Effector memory CD4-positive, alpha-beta T cell (primary cell): ENCODE measurements around the gene HAT1.
"Not testable (repeated sequence)": the region's sequence is repeated elsewhere in the genome, so short reads cannot be mapped to it uniquely, and the experiment has no call there.

Experiments
- DNase-seq, 3 donors: peaks; one replicate each; pipeline ENCODE4 v3.0.0-alpha.2; 2020
- H3K27ac ChIP-seq: 2 replicates; pipeline ENCODE4 v1.7.0; 2013; ENCODE audit warnings: mild to moderate bottlenecking, low read length, moderate library complexity; ENCODE audit not compliant: insufficient read depth, poor library complexity, severe bottlenecking
- H3K27me3 ChIP-seq: replicated peaks from 2 replicates; pipeline ENCODE4 v1.7.0; 2013; ENCODE audit warnings: mild to moderate bottlenecking, low read length; ENCODE audit not compliant: insufficient read depth, control insufficient read depth, poor library complexity, severe bottlenecking
- H3K36me3 ChIP-seq: 2 replicates; pipeline ENCODE4 v1.7.0; 2013; ENCODE audit warnings: mild to moderate bottlenecking, low read length, moderate library complexity; ENCODE audit not compliant: control insufficient read depth, insufficient read depth
- H3K4me1 ChIP-seq: 2 replicates; pipeline ENCODE4 v1.7.0; 2013; ENCODE audit warnings: low read length, mild to moderate bottlenecking; ENCODE audit not compliant: control insufficient read depth, insufficient read depth, poor library complexity, severe bottlenecking
- H3K4me3 ChIP-seq: 2 replicates; pipeline ENCODE4 v1.7.0; 2013; ENCODE audit warnings: low read length, low read depth, mild to moderate bottlenecking; ENCODE audit not compliant: insufficient read depth, poor library complexity, severe bottlenecking
- H3K9me3 ChIP-seq: 2 replicates; pipeline ENCODE4 v1.7.0; 2013; ENCODE audit warnings: mild to moderate bottlenecking, low read length, moderate library complexity; ENCODE audit not compliant: control insufficient read depth

The HAT1 gene

DNA sequence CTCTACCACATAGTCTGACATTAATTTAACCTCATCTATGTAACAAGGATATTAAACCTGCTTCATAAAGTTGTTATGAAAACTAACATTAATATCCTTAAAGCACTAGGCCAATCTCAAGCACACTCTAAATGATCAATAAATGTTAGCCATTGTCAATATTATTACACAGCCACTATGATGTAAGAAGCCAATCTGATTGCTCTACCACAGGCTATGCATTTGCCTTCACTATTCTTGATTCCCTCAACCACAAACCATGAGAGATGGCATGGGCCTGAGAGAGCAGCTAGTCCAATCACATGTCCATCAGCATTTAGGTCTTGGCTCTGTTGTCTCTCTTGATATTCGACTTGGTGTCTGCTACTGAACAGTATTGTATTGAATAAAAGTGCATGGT, 32.5 kb upstream of the HAT1 start:
- H3K4me3 ChIP-seq, result no peak overlapping the region
- no peaks in the 10 kb centered on the region for H3K9me3 ChIP-seq
- H3K4me1 ChIP-seq, result peaks cover 5% of the 10 kb centered on the region
- H3K36me3 ChIP-seq, result no peaks in the 10 kb centered on the region
- DNase-seq, result no peak
- no peak overlapping the region for H3K27ac ChIP-seq
- no peaks in the 10 kb centered on the region for H3K27me3 ChIP-seq

DNA sequence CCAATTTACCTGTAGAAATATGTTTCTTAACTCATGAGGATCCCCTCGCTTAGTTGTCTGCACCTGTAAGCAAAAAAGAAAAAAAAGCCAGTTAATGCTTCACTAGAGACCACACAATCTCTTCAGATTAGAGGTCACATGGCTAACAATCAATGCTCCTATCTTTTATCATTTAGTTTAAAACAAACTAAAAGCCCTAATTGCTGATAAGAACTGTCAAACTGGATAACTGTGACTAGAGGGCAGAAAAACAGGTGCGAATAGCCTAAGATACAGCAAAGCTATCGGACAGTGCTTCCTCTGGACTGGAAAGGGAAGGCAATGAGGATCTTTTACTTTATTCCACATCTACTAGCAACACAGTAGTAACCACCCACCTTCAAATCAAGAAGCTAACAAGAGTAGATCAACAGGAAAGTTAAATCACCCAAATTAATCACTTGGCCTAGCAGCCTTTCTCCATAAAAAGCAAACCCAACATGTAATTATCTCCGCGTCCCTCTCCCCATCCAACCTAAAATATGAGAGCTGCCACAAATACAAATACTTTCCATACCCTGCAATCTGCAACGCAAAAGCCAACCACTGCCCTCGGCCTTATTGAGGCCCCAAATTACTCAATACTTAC, 29.0 kb upstream of the HAT1 start:
- peak overlapping the region; percentile 73 for H3K27ac ChIP-seq
- H3K4me1 ChIP-seq, result peaks cover 5% of the 10 kb centered on the region
- peak overlapping the region; percentile 99 for H3K4me3 ChIP-seq
- no peaks in the 10 kb centered on the region for H3K27me3 ChIP-seq
- no peaks in the 10 kb centered on the region for H3K9me3 ChIP-seq
- no peak for DNase-seq
- no peaks in the 10 kb centered on the region for H3K36me3 ChIP-seq

DNA sequence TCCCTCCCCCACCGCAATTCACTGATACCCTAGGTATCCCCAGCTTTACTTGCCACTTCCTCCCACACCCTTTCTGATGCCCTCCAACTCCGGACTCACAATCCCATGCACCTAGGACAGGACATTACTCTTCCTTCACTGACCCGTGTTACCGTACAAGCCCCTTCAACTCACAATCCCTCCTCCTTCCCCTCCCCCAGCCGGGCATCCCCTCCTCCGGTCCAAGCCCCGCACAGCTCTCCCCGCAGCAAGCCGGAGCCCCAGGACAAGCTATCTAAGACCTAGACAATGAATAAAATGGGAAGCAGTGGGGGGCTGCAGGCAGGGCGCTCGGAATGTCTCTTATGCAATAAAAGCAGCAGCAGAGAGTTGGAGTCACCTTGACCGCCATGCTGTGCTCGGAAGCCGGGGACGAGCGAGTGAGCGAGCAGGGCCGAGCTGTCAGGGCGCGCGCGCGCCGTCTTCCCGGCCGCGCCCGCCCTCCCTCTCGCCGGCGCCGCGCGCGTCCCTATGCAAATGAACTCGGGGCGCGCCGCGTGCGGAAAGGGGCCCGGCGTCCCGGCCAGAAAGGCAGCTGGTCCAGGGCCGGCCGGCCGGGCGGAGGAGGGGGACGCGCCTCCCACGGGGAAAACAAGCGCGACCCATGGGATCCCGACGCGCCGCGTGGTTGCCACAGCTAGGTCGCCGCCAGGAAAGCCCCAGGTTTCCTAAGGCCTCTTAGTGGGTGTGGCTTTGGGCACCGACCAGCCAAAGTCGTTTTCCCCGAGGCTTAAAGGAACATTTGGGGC, 28.2 kb upstream of the HAT1 start, which contains the start of gene SLC25A12:
TSS of gene SLC25A12 (minus strand) at position 421 of the 788 bp plus-strand sequence. CDS start at position 391, 30 bp downstream.
- peak within 1 kb of the TSS; percentile 99 for H3K4me3 ChIP-seq
- no peaks in the 10 kb centered on the region for H3K9me3 ChIP-seq
- no peaks in the 10 kb centered on the region for H3K36me3 ChIP-seq
- H3K4me1 ChIP-seq, result peaks cover 5% of the 10 kb centered on the region
- DNase-seq, result peak; percentile 19 to 47 (median 42)
- no peaks in the 10 kb centered on the region for H3K27me3 ChIP-seq
- H3K27ac ChIP-seq, result peak within 1 kb of the TSS; percentile 73

DNA sequence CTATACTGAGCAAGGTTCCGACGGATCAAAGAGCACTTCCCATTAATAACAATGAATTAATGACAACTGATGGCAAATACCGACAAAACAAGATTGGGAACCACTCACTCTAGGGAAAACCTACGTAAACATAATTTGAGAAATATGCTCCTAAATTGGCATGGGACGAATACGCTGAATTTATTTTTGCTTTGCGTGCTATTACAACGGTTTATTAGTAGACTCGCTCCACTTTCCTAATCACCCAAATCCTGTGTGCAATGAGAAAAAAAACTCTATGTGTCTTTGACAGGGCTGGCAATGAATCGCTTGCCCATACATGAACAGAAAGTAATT, 27.7 kb upstream of the HAT1 start:
- no peak for DNase-seq
- H3K4me1 ChIP-seq, result peaks cover 5% of the 10 kb centered on the region
- peak overlapping the region; percentile 73 for H3K27ac ChIP-seq
- H3K27me3 ChIP-seq, result no peaks in the 10 kb centered on the region
- H3K9me3 ChIP-seq, result no peaks in the 10 kb centered on the region
- H3K4me3 ChIP-seq, result peak overlapping the region; percentile 99
- H3K36me3 ChIP-seq, result no peaks in the 10 kb centered on the region

DNA sequence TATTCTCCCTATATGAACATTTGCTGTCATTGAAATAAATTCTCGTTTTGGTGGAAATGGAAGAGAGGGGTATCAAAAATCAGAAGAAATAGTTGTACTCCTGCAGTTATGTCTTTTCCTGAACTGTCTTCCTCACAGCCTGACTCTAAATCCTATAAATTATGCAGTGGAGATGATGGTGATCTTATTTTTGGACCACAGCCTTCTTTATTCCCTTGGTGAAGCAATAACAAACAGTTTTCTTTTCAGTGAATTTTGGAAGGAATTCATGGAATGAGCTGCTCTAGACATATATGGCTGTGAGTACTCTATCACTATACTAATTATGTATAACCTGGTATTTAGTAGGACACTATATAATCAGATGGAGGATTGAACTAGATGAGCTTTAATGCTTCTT, 26.5 kb upstream of the HAT1 start:
- Histone ChIP-seq H3K27me3 (no peaks in the 10 kb centered on the region), H3K36me3 (no peaks in the 10 kb centered on the region), H3K4me3 (no peak overlapping the region), H3K27ac (no peak overlapping the region), H3K4me1 (peaks cover 5% of the 10 kb centered on the region), H3K9me3 (no peaks in the 10 kb centered on the region)
- DNase-seq, result no peak

DNA sequence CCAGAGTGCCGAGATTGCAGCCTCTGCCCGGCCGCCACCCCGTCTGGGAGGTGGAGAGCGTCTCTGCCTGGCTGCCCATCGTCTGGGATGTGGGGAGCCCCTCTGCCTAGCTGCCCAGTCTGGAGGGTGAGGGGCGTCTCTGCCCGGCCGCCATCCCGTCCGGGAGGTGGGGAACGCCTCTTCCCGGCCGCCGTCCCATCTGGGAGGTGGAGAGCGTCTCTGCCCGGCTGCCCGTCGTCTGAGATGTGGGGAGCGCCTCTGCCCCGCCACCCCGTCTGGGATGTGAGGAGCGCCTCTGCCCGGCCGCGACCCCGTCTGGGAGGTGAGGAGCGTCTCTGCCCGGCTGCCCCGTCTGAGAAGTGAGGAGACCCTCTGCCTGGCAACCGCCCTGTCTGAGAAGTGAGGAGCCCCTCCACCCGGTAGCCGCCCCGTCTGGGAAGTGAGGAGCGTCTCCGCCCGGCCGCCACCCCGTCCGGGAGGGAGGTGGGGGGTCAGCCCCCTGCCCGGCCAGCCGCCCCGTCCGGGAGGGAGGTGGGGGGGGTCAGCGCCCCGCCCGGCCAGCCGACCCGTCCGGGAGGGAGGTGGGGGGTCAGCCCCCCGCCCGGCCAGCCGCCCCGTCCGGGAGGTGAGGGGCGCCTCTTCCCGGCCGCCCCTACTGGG, 22.5 kb upstream of the HAT1 start:
- H3K4me1 ChIP-seq, H3K27ac ChIP-seq, H3K27me3 ChIP-seq, H3K36me3 ChIP-seq, H3K9me3 ChIP-seq, H3K4me3 ChIP-seq, DNase-seq: not testable (repeated sequence)

DNA sequence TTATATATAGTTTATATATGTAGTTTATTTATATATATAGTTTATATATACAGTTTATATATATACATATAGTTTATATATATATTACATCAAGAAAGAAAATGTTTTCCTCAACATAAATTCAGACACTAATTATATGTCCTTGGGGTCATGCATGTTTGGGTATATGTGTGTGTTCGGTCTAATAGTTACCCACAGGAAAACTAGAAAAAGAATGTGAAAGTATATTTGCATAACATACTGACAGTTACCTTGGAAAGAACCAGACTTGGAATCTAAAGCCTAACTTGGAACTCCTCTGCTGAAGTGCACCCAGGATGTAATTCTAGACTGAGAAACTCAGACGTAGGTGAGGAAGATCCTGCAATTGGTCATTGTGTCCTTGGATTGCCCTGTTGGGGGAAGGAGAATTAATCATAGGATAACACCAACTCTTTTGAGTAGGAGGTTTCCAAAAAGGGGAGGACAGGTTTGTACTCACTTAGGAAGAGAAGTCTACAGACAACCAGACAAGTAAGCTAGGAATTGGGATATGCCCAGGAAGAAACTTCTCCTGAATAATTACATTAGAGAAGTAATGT, 19.3 kb upstream of the HAT1 start:
- H3K27me3 ChIP-seq, result no peaks in the 10 kb centered on the region
- H3K4me1 ChIP-seq, result no peaks in the 10 kb centered on the region
- H3K9me3 ChIP-seq, result no peaks in the 10 kb centered on the region
- H3K4me3 ChIP-seq, result no peak overlapping the region
- DNase-seq, result no peak
- H3K36me3 ChIP-seq, result no peaks in the 10 kb centered on the region
- no peak overlapping the region for H3K27ac ChIP-seq

DNA sequence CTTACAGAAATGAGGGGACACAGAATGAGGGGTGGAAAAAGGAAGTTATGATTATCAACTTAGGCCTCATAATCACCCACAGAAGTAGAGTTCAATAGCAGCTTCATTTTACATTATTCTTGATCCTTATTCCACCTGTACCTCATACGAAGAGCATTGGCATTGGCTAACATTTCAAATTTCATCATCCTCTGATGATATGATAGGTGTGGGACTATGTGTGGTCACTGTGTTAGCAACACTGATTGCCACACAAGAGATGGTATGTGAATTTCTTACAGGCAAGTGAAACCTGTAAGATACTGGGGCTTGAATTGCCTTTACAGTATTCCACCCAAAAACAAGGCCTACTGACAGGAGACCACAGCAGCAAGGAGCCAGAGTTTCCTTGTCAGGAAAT, 14.0 kb upstream of the HAT1 start:
- Histone ChIP-seq H3K4me1 (no peaks in the 10 kb centered on the region), H3K4me3 (no peak overlapping the region), H3K36me3 (no peaks in the 10 kb centered on the region), H3K27ac (no peak overlapping the region), H3K9me3 (no peaks in the 10 kb centered on the region), H3K27me3 (no peaks in the 10 kb centered on the region)
- DNase-seq, result no peak

DNA sequence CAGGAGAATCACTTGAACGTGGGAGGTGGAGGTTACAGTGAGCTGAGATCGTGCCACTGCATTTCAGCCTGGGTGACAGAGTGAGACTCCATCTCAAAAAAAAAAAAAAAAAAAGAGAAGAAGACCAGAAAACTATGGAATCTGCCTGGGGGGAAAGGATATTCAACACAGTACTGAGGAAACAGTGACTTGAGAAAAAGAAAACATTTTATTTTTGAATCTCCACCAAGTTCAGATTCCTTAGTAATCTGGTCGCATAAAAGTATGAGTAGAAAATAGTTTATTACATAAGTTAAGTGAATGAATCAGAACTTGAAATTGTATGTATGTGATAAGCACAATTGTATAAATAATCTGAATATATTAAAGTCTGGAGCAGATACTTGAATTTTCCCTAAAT, 13.0 kb upstream of the HAT1 start:
- DNase-seq, result no peak
- no peak overlapping the region for H3K27ac ChIP-seq
- H3K4me3 ChIP-seq, result no peak overlapping the region
- H3K36me3 ChIP-seq, result no peaks in the 10 kb centered on the region
- H3K27me3 ChIP-seq, result no peaks in the 10 kb centered on the region
- H3K4me1 ChIP-seq, result no peaks in the 10 kb centered on the region
- H3K9me3 ChIP-seq, result no peaks in the 10 kb centered on the region

DNA sequence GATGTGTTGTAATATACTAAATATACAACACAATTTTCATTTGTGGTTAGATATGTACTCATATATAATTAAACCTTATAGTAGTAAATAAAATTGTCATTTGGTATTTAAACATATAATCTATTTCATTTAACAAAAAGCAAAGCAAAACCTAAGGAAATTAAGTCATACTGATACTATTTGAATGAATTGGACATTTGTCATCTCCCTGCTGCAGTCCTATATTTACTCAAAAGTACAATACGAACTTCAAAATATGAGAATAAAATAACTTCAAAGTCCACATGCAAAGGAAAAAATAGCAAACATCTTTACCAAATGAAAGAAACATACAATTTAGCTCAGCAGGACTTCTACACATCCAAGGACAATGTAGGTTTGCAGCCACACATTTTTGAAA, 11.8 kb upstream of the HAT1 start:
- no peaks in the 10 kb centered on the region for H3K27me3 ChIP-seq
- no peaks in the 10 kb centered on the region for H3K36me3 ChIP-seq
- no peak overlapping the region for H3K27ac ChIP-seq
- no peaks in the 10 kb centered on the region for H3K9me3 ChIP-seq
- H3K4me1 ChIP-seq, result no peaks in the 10 kb centered on the region
- no peak for DNase-seq
- H3K4me3 ChIP-seq, result no peak overlapping the region
